Measurements from ENCODE around the gene ZBTB16. TPM values are rescaled to one million over a fixed set of nuclear protein-coding genes. Genes with fewer than 3 reads are reported as not detected.

ZBTB16 gene
- total and polyA plus RNA-seq, 4 donors: 8.9 to 140 (median 34.5) TPM

GRCh38 chr11:114150671-114151070 is 91.2 kb downstream of the ZBTB16 start:
- Histone ChIP-seq H3K27me3 (ENCODE audit: control insufficient read depth in 4 of 4, insufficient read depth in 4 of 4, low read length in 3 of 4) (no peaks in the 10 kb centered on the region), H3K36me3 (ENCODE audit: control insufficient read depth in 4 of 4, insufficient read depth in 3 of 4, low read depth in 1 of 4, low read length in 3 of 4) (peaks cover 0 to 4% (median 1%) of the 10 kb centered on the region in 4 donors), H3K4me1 (ENCODE audit: control insufficient read depth in 4 of 4, insufficient read depth in 4 of 4, low read length in 3 of 4) (peaks cover 39 to 90% (median 71%) of the 10 kb centered on the region in 4 donors), H3K9me3 (ENCODE audit: control insufficient read depth in 4 of 4, low read length in 3 of 4) (no peaks in the 10 kb centered on the region), H3K27ac (ENCODE audit: low read depth in 1 of 2, low read length in 2 of 2) (peak overlapping the region; percentile 15 to 48), H3K9ac (ENCODE audit: low read depth in 1 of 2, low read length in 2 of 2) (no peak overlapping the region), H3K4me3 (ENCODE audit: low read depth in 1 of 3, low read length in 3 of 3) (no peak overlapping the region)
- no peak for TF ChIP-seq YY1 (IDR thresholded peaks at IDR 0.05)
- TF ChIP-seq, protein P1, sequence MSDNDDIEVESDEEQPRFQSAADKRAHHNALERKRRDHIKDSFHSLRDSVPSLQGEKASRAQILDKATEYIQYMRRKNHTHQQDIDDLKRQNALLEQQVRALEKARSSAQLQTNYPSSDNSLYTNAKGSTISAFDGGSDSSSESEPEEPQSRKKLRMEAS (IDR thresholded peaks at IDR 0.05): no peak
- no peak for TF ChIP-seq TAF1 (conservative IDR thresholded peaks at IDR 0.05)
- TF ChIP-seq REST (IDR thresholded peaks at IDR 0.05): no peak
- no peak for TF ChIP-seq FOXA2 (IDR thresholded peaks at IDR 0.05)
- no peak for TF ChIP-seq NR2F2 (IDR thresholded peaks at IDR 0.05)
- TF ChIP-seq, protein P2, sequence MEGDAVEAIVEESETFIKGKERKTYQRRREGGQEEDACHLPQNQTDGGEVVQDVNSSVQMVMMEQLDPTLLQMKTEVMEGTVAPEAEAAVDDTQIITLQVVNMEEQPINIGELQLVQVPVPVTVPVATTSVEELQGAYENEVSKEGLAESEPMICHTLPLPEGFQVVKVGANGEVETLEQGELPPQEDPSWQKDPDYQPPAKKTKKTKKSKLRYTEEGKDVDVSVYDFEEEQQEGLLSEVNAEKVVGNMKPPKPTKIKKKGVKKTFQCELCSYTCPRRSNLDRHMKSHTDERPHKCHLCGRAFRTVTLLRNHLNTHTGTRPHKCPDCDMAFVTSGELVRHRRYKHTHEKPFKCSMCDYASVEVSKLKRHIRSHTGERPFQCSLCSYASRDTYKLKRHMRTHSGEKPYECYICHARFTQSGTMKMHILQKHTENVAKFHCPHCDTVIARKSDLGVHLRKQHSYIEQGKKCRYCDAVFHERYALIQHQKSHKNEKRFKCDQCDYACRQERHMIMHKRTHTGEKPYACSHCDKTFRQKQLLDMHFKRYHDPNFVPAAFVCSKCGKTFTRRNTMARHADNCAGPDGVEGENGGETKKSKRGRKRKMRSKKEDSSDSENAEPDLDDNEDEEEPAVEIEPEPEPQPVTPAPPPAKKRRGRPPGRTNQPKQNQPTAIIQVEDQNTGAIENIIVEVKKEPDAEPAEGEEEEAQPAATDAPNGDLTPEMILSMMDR (IDR thresholded peaks at IDR 0.05; ENCODE audit: low read depth, low read length, missing input control): no peak
- no peak for TF ChIP-seq RAD21 (IDR thresholded peaks at IDR 0.05)
- TF ChIP-seq HNF4G (IDR thresholded peaks at IDR 0.05): no peak
- TF ChIP-seq ZBTB33 (IDR thresholded peaks at IDR 0.05): no peak
- TF ChIP-seq FOXA1 (IDR thresholded peaks at IDR 0.05): no peak
- no peak for TF ChIP-seq RXRA (IDR thresholded peaks at IDR 0.05)
- TF ChIP-seq HNF4A (conservative IDR thresholded peaks at IDR 0.05): no peak
- TF ChIP-seq JUND (IDR thresholded peaks at IDR 0.05): no peak
- TF ChIP-seq ATF3 (IDR thresholded peaks at IDR 0.05): no peak
- no peak for DNase-seq (ENCODE audit: low spot score)
- 63% methylated on average over 6 of the region's 6 CpGs for WGBS

DNA sequence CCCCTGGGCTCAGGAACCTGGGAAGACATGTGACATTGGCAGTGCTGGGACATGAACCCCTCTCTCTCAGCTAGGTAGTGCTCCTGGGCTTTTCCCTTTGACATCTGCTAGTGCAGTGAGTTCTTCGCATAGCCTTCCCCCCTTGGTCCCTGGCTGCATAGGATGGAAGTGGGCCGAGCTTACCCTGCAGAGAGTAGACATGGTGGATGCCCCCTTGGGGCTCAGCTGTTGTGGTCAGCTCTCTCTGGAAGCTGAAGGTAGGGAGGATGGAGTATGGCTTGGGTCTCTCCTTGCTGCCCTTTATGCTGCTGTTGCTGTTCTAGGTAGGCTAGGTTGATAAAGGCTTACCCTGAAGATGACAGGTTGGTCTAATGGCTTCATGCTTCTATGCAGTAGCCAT is 92.1 kb downstream of the ZBTB16 start:
- DNase-seq (ENCODE audit: low spot score): no peak
- H3K27me3 ChIP-seq (ENCODE audit: control insufficient read depth in 4 of 4, insufficient read depth in 4 of 4, low read length in 3 of 4): no peaks in the 10 kb centered on the region
- no peaks in the 10 kb centered on the region for H3K9me3 ChIP-seq (ENCODE audit: control insufficient read depth in 4 of 4, low read length in 3 of 4)
- peaks cover 0 to 2% (median under 1%) of the 10 kb centered on the region in 4 donors for H3K36me3 ChIP-seq (ENCODE audit: control insufficient read depth in 4 of 4, insufficient read depth in 3 of 4, low read depth in 1 of 4, low read length in 3 of 4)
- no peak overlapping the region for H3K4me3 ChIP-seq (ENCODE audit: low read depth in 1 of 3, low read length in 3 of 3)
- no peak overlapping the region for H3K9ac ChIP-seq (ENCODE audit: low read depth in 1 of 2, low read length in 2 of 2)
- H3K4me1 ChIP-seq (ENCODE audit: control insufficient read depth in 4 of 4, insufficient read depth in 4 of 4, low read length in 3 of 4): peaks cover 38 to 94% (median 75%) of the 10 kb centered on the region in 4 donors
- WGBS: 100% methylated on average over 2 of the region's 2 CpGs
- H3K27ac ChIP-seq (ENCODE audit: low read depth in 1 of 2, low read length in 2 of 2): peak overlapping the region; percentile 90 to 91
- TF ChIP-seq SP1 (IDR thresholded peaks at IDR 0.05) (no peak), ZBTB33 (IDR thresholded peaks at IDR 0.05) (no peak), HNF4A (conservative IDR thresholded peaks at IDR 0.05) (no peak), HNF4G (IDR thresholded peaks at IDR 0.05) (no peak), FOXA2 (IDR thresholded peaks at IDR 0.05) (no peak), GABPA (IDR thresholded peaks at IDR 0.05 in 1 of 2, conservative IDR thresholded peaks at IDR 0.05 in 1 of 2) (no peak)
- TF ChIP-seq, protein P1 (IDR thresholded peaks at IDR 0.05): no peak
- TF ChIP-seq, protein P2 (IDR thresholded peaks at IDR 0.05; ENCODE audit: low read depth, low read length, missing input control): no peak

Measured in liver (tissue), 9 donors.